HG03135 (cell line): ENCODE results near the gene FDX2.

Experiments
- ATAC-seq: cut with Tn5 transposase; IDR thresholded peaks from one replicate; pipeline ENCODE4 v1.9.1; 2021; ENCODE audit warnings: mild to moderate bottlenecking, moderate library complexity; ENCODE audit not compliant: unreplicated experiment

The FDX2 gene

DNA sequence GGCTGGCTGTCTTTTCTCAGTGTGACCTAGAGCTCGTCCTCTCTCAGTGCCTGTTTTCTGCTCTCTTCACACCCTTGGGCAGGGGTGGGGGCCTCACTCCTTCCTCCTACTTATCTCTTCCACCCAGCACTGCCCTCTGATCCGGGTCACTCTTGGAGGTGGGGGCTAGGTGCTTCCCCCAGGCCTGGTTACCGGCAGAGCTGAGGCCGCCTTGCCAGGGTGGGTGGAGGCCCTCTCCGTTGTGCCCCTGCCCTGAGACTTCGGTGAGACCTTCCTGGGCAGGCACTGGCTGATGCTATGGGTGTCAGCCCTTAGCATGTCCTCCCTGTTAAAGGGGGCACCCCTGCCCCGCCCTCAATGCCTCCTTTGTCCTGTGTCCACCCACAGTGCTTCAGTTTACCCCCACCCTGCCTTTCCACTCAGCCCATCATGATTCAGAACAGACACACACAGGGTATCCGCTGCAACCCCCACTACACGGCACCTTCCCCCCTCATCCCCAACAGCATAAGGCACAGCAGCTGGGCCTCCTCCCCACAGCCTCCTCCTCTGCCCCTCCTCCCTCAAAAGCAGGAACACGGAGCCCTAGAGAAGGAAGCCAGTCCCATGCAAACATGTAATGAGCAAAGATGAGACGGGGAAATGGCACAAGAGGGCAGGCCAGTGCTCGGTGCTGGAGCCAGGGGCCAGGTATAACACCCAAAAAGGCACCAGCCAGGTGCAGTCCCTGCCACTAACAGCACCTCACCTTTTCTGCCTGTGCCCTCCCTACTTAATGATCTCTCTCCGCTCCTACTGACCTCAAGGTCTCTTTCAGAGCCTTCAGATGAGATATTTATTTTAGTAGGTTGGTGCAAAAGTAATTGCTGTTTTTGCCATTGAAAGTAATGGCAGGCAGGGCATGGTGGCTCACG lies 16.0 kb downstream of the FDX2 start:
- ATAC-seq, result no peak

DNA sequence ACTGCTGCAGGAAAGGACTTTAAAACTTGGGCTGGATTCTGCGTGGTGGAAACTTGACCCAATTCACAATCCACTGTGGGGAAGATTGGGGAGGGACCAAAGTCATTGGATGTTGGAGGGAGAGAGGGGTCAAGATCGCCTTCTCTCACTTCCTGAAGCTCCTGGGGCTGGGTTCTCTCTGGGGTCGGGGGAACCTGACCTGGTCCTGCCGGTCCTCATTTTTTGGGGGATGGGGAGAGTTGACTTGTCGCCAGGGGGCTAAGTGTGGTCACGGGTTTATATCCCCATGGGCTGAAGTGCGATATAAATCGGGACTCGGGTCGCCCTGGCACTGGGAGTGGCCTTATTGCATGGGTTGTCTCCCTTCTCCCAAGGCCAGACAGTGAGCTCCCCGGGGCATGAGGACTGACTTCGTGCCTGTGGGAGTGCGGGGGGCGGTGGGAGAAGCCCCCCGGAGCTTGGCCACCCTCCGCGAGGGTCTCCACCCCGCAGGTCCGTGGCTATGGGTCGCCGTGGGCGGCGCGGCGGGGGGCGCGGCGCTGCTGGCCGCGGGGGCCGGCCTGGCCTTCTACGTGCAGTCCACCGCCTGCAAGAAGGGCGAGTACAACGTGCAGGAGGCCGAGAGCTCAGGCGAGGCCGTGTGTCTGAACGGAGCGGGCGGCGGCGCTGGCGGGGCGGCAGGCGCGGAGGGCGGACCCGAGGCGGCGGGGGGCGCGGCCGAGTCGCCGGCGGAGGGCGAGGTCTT lies 19.8 kb downstream of the FDX2 start:
- no peak for ATAC-seq

DNA sequence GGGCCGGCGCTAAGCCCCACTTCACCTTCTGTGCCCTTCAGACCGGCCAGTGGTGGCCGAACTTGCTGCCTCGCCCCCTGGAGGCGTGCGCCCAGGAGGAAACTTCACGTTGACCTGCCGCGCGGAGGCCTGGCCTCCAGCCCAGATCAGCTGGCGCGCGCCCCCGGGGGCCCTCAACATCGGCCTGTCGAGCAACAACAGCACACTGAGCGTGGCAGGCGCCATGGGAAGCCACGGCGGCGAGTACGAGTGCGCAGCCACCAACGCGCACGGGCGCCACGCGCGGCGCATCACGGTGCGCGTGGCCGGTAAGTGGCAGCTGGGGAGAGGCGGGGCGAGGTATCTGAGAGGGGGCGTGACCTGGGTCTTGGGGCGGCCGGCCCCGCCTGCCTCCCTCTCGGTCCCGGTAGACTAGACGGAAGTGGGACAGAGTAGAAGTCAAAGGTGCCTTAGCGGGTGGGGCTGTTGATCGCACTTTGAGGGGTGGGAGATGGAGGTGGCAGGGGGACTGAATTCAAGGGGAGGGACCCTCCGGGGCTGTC lies 20.4 kb downstream of the FDX2 start:
- ATAC-seq, result peak; percentile 42

DNA sequence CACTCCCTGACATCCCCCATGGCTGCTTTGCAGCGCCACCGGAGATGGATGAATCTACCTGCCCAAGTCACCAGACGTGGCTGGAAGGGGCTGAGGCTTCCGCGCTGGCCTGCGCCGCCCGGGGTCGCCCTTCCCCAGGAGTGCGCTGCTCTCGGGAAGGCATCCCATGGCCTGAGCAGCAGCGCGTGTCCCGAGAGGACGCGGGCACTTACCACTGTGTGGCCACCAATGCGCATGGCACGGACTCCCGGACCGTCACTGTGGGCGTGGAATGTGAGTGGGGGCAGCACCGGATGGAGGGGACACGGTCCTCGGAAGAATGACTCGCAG lies 21.5 kb downstream of the FDX2 start:
- no peak for ATAC-seq

DNA sequence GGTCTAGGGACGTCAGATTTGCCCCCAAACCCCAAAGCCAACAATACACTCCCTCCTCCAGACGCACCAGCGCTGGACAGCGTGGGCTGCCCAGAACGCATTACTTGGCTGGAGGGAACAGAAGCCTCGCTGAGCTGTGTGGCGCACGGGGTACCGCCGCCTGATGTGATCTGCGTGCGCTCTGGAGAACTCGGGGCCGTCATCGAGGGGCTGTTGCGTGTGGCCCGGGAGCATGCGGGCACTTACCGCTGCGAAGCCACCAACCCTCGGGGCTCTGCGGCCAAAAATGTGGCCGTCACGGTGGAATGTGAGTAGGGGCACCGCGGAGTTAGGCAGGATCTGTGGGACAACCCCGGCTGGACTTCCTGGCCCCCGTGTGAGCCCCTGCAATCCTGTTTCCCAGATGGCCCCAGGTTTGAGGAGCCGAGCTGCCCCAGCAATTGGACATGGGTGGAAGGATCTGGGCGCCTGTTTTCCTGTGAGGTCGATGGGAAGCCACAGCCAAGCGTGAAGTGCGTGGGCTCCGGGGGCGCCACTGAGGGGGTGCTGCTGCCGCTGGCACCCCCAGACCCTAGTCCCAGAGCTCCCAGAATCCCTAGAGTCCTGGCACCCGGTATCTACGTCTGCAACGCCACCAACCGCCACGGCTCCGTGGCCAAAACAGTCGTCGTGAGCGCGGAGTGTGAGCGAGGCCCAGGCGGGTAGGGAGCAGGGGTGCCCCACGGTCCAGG lies 22.0 kb downstream of the FDX2 start:
- ATAC-seq, result no peak

DNA sequence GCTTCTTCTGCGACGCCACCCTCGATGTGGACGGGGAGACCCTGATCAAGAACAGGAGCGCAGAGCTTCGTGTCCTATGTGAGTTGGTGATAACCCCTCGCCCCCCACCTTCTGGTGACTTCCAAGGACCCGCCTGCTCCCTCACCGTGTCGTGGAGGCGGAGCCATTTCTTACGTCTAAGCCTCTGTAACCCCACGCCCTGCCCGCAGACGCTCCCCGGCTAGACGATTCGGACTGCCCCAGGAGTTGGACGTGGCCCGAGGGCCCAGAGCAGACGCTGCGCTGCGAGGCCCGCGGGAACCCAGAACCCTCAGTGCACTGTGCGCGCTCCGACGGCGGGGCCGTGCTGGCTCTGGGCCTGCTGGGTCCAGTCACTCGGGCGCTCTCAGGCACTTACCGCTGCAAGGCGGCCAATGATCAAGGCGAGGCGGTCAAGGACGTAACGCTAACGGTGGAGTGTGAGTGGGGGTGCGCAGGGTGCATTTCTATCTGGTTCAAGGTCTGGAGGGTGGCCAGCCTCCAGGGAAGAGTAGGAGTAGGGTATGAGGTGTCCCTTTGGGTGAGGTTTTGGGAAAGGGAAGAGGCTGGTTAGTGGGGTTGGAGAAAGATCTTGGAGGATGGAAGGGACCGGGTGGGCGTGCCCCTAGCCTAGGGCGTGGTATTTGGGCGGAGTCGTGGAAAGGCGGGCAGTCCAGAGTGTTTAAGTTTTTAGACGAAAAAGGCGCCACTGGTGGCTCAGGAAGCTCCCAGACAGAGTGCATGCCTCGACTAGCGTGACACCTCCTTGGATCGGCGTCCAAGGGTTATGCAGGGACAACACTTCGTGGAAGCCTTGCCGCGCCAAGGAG lies 22.8 kb downstream of the FDX2 start:
- ATAC-seq, result no peak

DNA sequence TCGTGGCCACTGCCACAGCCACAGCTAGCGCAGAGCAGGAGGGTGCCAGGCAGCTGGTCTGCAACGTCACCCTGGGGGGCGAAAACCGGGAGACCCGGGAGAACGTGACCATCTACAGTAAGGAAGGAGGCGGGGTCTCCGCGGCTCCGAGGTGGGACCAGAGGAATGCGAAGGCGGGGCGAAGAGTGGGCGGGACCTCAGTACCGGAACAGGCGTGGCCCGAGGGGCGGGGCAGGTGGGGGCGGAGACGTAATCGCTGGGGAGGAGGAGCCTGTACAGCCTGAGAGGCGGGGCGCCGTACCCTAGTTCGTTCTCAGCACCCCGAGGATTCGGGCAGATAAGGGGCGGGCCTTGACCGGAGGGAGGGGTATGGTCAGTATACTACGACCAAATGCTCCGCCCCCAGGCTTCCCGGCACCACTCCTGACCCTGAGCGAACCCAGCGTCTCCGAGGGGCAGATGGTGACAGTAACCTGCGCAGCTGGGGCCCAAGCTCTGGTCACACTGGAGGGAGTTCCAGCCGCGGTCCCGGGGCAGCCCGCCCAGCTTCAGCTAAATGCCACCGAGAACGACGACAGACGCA lies 23.5 kb downstream of the FDX2 start:
- ATAC-seq, result peak; percentile 52

DNA sequence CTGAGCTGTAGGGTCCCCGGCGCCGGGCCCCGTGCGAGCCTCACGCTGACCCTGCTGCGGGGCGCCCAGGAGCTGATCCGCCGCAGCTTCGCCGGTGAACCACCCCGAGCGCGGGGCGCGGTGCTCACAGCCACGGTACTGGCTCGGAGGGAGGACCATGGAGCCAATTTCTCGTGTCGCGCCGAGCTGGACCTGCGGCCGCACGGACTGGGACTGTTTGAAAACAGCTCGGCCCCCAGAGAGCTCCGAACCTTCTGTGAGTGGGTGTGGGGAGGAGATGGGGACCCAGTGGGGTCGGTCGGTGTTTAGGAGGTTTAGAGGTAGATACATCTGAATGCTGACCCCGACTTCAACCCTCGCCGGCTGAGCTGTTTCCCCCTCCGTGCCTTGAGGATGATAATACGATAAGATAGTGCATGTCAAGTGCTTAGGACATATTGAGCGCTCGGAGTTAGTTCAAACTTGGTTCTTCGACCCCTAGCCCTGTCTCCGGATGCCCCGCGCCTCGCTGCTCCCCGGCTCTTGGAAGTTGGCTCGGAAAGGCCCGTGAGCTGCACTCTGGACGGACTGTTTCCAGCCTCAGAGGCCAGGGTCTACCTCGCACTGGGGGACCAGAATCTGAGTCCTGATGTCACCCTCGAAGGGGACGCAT lies 24.1 kb downstream of the FDX2 start:
- ATAC-seq, result no peak

DNA sequence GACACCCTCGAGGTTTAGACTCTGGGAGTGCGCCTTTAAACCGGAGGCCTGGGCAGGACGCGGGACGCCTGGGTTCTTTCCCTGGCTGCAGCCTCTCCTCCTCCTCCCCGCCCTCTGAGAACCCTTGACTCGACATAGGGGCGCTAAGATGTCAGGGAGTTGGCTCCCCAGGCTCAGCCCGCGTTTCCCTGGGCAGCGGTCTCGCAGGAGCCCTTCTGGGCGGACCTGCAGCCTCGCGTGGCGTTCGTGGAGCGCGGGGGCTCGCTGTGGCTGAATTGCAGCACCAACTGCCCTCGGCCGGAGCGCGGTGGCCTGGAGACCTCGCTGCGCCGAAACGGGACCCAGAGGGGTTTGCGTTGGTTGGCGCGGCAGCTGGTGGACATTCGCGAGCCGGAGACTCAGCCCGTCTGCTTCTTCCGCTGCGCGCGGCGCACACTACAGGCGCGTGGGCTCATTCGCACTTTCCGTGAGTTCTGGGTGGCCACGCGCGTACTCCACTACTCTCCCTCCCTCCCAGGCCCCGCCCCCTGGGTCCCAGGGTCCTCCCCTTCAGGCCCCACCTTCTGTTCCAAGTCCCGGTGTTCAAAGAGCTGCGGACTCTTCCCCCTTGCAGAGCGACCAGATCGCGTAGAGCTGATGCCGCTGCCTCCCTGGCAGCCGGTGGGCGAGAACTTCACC lies 24.8 kb downstream of the FDX2 start:
- no peak for ATAC-seq

DNA sequence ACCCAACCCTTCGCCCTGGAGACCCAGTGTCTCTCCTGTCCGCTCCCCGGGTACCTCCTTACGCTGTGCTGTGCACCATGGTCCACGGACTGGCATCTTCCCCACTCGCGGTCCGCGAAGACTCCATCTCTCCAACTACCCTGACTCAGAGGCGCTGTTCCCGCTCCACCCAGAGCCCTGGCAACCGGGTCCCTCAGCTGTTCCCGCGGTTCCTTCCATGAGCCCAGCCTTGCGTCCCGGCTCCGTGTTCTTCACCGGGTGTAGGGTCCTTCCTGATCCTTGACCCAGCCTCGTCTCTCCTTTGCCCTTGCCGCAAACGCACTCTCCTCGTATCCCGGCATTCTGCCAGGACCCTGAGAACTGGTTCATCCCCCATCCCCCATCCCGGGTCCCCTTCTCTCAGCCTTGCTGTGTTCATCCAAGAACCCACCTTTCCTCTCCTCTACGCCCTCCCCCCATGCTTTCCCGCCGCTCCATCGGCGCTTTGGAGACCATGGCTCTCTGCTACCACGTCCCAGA lies 25.4 kb downstream of the FDX2 start:
- ATAC-seq, result no peak

DNA sequence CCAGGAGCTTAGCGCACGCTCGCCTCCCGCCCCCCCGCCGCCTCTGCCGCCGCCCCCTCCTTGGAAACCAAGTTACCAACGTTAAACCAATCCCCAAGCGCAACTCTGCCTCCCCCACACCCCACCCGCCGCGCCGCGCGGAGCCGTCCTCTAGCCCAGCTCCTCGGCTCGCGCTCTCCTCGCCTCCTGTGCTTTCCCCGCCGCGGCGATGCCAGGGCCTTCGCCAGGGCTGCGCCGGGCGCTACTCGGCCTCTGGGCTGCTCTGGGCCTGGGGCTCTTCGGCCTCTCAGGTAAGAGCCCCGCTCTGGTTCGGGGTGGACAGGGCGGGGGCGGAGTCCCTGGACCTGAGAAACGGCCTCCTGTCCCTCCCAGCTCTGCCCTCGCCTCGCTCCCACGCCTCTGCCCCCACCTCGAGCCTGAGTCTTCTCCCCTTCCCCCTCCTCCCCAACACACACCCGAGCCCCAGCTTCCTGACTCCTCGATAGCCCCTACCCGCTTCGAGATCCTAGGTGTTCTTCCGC lies 25.9 kb downstream of the FDX2 start, which contains the start of gene ICAM5:
ICAM5 (plus strand) TSS at position 117 of the 521 bp plus-strand sequence; CDS start at position 209, 92 bp downstream.
- ATAC-seq, result no peak

DNA sequence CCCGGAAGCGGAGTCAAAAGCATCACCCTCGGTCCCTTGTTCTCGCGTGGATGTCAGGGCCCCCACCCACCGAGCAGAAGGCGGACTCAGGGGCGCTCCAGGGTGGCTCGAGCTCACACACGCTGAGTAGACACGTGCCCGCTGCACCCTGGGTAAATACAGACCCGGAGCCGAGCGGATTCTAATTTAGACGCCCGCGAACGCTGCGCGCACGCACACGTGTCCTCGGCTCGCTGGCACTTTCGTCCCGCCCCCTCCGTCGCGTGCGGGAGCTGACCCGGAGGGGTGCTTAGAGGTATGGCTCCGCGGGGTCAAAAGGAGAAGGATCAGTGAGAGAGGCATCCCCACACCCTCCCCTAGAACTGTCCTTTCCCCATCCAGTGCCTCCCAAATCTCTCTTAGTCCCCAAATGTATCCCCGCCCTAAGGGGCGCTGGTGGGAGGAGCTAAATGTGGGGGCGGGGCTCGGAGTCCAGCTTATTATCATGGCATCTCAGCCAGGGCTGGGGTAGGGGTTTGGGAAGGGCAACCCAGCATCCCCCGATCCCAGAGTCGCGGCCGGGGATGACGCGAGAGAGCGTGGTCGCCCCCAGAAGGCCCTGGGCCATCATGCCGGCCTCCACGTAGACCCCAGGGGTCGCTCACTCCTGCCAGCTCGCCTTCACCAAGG lies 26.5 kb downstream of the FDX2 start:
- ATAC-seq, result no peak

DNA sequence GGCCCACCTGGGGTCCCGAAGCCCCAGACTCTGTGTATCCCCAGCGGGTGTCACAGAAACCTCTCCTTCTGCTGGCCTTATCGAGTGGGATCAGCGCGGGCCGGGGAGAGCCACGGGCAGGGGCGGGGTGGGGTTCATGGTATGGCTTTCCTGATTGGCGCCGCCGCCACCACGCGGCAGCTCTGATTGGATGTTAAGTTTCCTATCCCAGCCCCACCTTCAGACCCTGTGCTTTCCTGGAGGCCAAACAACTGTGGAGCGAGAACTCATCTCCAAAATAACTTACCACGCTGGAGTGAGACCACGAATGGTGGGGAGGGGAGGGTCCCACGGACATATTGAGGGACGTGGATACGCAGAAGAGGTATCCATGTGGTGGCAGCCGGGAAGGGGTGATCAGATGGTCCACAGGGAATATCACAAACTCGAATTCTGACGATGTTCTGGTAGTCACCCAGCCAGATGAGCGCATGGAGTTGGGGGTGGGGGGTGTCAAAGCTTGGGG lies 27.1 kb downstream of the FDX2 start:
- no peak for ATAC-seq

DNA sequence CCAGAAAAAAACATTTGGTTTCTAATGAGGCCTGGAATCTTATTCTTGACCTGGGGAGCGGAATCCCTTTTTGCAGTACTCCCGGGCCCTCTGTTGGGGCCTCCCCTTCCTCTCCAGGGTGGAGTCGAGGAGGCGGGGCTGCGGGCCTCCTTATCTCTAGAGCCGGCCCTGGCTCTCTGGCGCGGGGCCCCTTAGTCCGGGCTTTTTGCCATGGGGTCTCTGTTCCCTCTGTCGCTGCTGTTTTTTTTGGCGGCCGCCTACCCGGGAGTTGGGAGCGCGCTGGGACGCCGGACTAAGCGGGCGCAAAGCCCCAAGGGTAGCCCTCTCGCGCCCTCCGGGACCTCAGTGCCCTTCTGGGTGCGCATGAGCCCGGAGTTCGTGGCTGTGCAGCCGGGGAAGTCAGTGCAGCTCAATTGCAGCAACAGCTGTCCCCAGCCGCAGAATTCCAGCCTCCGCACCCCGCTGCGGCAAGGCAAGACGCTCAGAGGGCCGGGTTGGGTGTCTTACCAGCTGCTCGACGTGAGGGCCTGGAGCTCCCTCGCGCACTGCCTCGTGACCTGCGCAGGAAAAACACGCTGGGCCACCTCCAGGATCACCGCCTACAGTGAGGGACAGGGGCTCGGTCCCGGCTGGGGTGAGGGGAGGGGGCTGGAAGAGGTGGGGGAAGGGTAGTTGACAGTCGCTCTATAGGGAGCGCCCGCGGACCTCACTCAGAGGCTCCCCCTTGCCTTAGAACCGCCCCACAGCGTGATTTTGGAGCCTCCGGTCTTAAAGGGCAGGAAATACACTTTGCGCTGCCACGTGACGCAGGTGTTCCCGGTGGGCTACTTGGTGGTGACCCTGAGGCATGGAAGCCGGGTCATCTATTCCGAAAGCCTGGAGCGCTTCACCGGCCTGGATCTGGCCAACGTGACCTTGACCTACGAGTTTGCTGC lies 28.7 kb downstream of the FDX2 start, which contains the start of gene ICAM4:
ICAM4 (plus strand) TSS at position 153 of the 935 bp plus-strand sequence; CDS start at position 211, 58 bp downstream.
- no peak for ATAC-seq

DNA sequence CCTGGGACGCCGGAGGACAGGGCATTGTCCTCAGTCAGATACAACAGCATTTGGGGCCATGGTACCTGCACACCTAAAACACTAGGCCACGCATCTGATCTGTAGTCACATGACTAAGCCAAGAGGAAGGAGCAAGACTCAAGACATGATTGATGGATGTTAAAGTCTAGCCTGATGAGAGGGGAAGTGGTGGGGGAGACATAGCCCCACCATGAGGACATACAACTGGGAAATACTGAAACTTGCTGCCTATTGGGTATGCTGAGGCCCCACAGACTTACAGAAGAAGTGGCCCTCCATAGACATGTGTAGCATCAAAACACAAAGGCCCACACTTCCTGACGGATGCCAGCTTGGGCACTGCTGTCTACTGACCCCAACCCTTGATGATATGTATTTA lies 30.4 kb downstream of the FDX2 start:
- no peak for ATAC-seq

DNA sequence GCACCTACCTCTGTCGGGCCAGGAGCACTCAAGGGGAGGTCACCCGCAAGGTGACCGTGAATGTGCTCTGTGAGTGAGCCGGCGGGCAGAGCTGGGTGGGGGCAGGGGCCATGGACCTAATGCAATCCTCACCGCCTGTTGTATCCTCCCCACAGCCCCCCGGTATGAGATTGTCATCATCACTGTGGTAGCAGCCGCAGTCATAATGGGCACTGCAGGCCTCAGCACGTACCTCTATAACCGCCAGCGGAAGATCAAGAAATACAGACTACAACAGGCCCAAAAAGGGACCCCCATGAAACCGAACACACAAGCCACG lies 30.9 kb downstream of the FDX2 start:
- ATAC-seq, result no peak
